GM19328 (cell line): ENCODE measurements around the gene TLNRD1.

Experiments used
- ATAC-seq: cut with Tn5 transposase; IDR thresholded peaks from one replicate; pipeline ENCODE4 v1.9.1; 2021; ENCODE audit warnings: mild to moderate bottlenecking, moderate library complexity; ENCODE audit not compliant: unreplicated experiment

The TLNRD1 gene

DNA sequence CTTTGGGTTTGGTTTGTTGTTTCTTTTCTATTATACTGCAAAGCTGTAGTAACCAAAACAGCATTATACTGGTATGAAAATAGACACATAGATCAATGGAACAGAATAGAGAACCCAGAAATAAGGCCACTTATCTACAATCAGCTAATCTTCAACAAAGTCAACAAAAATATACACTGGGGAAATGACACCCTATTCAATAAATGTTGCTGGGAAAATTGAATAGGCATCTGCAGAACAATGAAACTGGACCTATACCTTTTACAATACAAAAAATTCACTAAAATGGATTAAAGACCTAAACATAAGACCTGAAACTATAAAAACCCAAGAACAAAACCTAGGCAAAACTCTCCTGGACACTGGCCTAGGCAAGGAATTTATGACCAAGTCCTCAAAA, 52.9 kb downstream of the TLNRD1 start:
- ATAC-seq: no peak

DNA sequence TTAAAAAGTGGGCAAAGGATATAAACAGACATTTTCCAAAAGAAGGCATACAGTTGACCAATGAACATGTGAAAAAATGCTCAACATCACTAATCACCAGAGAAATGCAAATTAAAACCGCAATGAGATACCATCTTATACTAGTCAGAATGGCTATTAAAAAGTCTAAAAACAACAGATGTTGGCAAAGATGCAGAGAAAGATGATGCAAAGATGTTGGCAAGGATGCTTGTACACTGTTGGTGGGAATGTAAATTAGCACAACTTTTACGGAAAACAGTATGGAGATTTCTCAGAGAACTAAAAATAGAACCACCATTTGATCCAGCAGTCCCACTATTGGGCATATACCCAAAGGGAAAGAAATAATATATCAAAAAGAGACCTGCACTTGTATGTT, 53.5 kb downstream of the TLNRD1 start:
- ATAC-seq: no peak
